IPS-15b (cell line): ENCODE measurements around the gene USF2.
A peak's percentile ranks its signal among the peaks of the same experiment; 100 is the strongest.

Source experiments
- H3K27me3 ChIP-seq: one replicate; pipeline ENCODE4 v1.6.1; 2013; ENCODE audit warnings: low read length; ENCODE audit not compliant: control insufficient read depth, insufficient read depth
- H3K36me3 ChIP-seq: one replicate; pipeline ENCODE4 v1.6.1; 2013; ENCODE audit warnings: low read length; ENCODE audit not compliant: control insufficient read depth, insufficient read depth
- H3K4me1 ChIP-seq: one replicate; pipeline ENCODE4 v1.6.1; 2013; ENCODE audit warnings: mild to moderate bottlenecking, low read length; ENCODE audit not compliant: control insufficient read depth, insufficient read depth
- H3K4me3 ChIP-seq: one replicate; pipeline ENCODE4 v1.5.1; 2013; ENCODE audit warnings: low read depth, low read length
- H3K9ac ChIP-seq: one replicate; pipeline ENCODE4 v1.6.1; 2013; ENCODE audit warnings: low read depth, mild to moderate bottlenecking, low read length
- H3K9me3 ChIP-seq: one replicate; pipeline ENCODE4 v1.6.1; 2013; ENCODE audit warnings: mild to moderate bottlenecking, low read length; ENCODE audit not compliant: control insufficient read depth, insufficient read depth

The USF2 gene

DNA sequence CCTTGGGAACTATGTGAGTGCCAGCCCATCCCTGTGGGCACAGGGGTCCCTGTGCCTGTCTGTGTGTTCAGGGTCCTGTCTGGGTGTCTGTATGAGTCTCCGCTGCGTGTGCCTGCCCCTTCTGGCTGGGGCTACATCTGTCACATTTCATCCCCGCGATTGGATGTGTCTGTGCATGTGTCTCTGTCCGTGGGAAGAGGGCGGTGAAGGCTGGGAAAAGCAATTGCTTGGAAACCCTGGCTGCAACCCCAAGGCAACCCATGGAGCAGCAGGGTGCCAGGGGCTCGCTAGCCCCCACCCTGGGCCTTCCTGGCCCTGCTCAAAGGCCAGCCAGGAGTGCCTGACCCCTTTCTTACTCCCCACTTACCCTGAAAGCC, 24.6 kb downstream of the USF2 start:
- Histone ChIP-seq H3K4me3 (no peak overlapping the region), H3K36me3 (no peaks in the 10 kb centered on the region), H3K27me3 (no peaks in the 10 kb centered on the region), H3K9ac (no peak overlapping the region), H3K4me1 (no peaks in the 10 kb centered on the region), H3K9me3 (no peaks in the 10 kb centered on the region)

DNA sequence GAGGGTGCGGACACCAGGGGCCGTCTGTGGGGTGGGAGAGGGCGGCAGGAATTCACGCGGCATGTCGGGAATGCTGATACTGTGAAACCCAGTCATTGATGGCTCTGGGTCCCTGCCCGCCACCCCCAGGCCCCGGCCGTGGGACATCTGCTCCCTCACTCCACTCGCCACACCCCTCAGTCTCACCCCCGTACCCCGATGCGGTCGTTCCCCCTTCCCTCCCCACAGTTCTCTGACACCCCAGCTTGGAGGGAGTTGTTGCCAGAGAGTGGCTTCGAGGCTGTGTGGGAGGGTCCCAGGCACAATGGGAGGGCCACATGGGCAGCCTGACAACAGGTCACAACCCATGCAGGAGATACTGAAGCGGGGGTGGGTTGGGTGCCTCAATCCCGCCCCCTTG, 25.0 kb downstream of the USF2 start:
- Histone ChIP-seq H3K9ac (no peak overlapping the region), H3K36me3 (no peaks in the 10 kb centered on the region), H3K27me3 (peaks cover under 1% of the 10 kb centered on the region), H3K9me3 (no peaks in the 10 kb centered on the region), H3K4me3 (no peak overlapping the region), H3K4me1 (no peaks in the 10 kb centered on the region)

DNA sequence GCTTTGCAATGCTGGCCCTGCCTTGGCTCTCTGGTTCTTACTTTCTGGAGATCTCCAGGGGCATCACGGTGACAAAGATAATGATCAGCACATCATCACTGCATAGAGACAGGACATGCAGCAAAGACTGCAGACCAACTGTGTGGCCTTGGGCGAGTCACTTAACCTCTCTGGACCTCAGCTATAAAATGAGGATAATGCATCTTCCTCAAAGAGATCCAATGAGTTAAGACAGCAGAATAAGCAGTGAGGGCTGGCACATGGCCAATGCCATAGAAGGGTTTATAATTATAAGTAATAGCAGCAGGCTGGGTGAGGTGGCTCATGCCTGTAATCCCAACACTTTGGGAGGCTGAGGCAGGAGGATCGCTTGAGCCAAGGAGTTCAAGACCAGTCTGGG, 25.6 kb downstream of the USF2 start:
- Histone ChIP-seq H3K36me3 (no peaks in the 10 kb centered on the region), H3K27me3 (peaks cover 3% of the 10 kb centered on the region), H3K9ac (no peak overlapping the region), H3K9me3 (no peaks in the 10 kb centered on the region), H3K4me1 (no peaks in the 10 kb centered on the region), H3K4me3 (no peak overlapping the region)

DNA sequence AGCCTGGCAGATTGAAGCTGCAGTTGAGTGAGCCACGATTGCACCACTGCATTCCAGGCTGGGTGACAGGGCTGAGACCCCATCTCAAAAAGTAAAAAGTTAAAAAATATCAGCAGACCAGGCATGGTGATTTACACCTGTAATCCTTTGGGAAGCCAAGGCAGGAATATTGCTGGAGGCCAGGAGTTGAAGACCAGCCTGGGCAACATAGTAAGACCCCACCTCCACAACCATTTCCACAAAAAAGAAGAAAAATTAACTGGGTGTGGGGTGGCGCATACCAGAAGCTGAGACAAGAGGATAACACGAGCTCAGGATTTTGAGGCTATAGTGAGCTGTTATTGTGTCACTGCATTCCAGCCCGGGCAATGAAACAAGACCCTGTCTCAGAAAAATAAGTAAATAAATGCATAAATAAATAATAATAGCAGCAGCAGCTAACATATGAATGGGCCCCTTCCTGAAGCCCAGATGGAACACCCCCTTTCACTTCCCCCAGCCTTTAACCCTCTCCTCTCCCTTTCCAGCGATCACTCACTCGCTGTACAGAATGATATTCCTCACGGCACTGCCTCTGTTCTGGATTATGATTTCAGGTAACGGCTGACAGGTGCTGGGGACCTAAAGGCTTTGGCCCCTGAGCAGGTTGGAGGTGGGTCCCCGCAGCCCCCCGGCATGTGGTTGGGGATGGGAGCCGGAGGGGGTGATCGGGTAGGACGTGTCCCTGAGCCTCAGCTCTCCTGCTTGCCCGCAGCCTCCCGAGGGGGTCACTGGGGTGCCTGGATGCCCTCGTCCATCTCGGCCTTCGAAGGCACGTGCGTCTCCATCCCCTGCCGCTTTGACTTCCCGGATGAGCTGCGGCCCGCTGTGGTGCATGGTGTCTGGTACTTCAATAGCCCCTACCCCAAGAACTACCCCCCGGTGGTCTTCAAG, 26.4 kb downstream of the USF2 start:
- Histone ChIP-seq H3K4me1 (no peaks in the 10 kb centered on the region), H3K9me3 (no peaks in the 10 kb centered on the region), H3K4me3 (no peak overlapping the region), H3K27me3 (peaks cover 3% of the 10 kb centered on the region), H3K9ac (no peak overlapping the region), H3K36me3 (no peaks in the 10 kb centered on the region)

- H3K4me3 ChIP-seq, result no peak overlapping the region
- peaks cover 3% of the 10 kb centered on the region for H3K27me3 ChIP-seq
- H3K4me1 ChIP-seq, result no peaks in the 10 kb centered on the region
- H3K9ac ChIP-seq, result no peak overlapping the region
- H3K9me3 ChIP-seq, result no peaks in the 10 kb centered on the region
- H3K36me3 ChIP-seq, result no peaks in the 10 kb centered on the region
These were observed 27.2 kb downstream of the USF2 start for GRCh38 chr19:35295792-35296462.

DNA sequence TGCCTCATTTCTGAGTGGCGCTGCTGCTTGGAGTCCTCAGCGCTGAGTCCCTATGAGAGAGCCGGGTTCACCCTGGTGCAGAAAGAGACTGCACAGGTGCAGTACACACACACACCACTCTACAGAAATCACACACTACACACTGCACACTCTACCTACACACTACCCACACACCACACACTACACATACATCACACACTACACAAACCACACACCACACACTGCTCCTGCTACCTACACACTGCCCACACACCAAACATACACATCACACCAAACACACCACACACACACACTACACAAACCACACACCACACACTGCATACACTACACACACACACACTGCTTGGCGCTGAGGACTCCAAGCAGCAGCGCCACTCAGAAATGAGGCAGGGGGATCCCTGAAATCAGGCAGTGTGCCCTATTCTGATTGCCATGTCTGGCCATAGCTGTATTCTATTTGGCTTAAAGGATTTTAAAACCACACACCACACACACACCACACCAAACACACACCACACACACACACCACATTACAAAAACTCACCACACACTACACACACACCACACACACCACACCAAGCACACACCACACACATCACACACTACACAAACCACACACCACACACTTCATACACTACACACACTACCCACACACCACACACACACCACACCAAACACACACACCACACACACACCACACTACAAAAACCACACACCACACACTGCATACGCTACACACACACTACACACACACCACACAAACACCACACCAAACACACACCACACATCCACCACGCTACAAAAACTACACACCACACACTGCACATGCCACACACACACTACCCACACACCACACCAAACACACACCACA, 28.1 kb downstream of the USF2 start:
- no peaks in the 10 kb centered on the region for H3K9me3 ChIP-seq
- no peak overlapping the region for H3K9ac ChIP-seq
- H3K27me3 ChIP-seq, result peaks cover 3% of the 10 kb centered on the region
- H3K4me1 ChIP-seq, result no peaks in the 10 kb centered on the region
- H3K36me3 ChIP-seq, result no peaks in the 10 kb centered on the region
- no peak overlapping the region for H3K4me3 ChIP-seq

- H3K36me3 ChIP-seq, result no peaks in the 10 kb centered on the region
- peaks cover 3% of the 10 kb centered on the region for H3K27me3 ChIP-seq
- no peak overlapping the region for H3K4me3 ChIP-seq
- H3K9ac ChIP-seq, result no peak overlapping the region
- no peaks in the 10 kb centered on the region for H3K4me1 ChIP-seq
- no peaks in the 10 kb centered on the region for H3K9me3 ChIP-seq
These were observed 28.7 kb downstream of the USF2 start for GRCh38 chr19:35297515-35297848.

GRCh38 chr19:35297922-35298321, 29.2 kb downstream of the USF2 start:
- Histone ChIP-seq H3K27me3 (peaks cover 3% of the 10 kb centered on the region), H3K36me3 (no peaks in the 10 kb centered on the region), H3K9ac (no peak overlapping the region), H3K4me3 (no peak overlapping the region), H3K9me3 (no peaks in the 10 kb centered on the region), H3K4me1 (no peaks in the 10 kb centered on the region)

DNA sequence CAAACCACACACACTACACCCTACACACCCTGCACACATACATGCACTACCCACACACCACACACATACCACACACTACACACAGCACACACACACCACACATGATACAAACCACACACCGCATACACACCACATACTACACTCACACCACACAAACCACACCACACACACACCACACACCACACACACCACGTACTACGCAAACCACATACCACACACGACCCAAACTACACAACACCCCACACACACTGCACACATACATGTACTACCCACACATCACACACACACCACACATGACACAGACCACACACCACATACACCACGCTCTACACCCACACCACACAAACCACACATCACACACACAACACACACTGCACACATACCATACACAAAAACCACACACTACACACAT, 29.8 kb downstream of the USF2 start:
- Histone ChIP-seq H3K9me3 (no peaks in the 10 kb centered on the region), H3K4me1 (no peaks in the 10 kb centered on the region), H3K27me3 (peaks cover 3% of the 10 kb centered on the region), H3K4me3 (no peak overlapping the region), H3K9ac (no peak overlapping the region), H3K36me3 (no peaks in the 10 kb centered on the region)

DNA sequence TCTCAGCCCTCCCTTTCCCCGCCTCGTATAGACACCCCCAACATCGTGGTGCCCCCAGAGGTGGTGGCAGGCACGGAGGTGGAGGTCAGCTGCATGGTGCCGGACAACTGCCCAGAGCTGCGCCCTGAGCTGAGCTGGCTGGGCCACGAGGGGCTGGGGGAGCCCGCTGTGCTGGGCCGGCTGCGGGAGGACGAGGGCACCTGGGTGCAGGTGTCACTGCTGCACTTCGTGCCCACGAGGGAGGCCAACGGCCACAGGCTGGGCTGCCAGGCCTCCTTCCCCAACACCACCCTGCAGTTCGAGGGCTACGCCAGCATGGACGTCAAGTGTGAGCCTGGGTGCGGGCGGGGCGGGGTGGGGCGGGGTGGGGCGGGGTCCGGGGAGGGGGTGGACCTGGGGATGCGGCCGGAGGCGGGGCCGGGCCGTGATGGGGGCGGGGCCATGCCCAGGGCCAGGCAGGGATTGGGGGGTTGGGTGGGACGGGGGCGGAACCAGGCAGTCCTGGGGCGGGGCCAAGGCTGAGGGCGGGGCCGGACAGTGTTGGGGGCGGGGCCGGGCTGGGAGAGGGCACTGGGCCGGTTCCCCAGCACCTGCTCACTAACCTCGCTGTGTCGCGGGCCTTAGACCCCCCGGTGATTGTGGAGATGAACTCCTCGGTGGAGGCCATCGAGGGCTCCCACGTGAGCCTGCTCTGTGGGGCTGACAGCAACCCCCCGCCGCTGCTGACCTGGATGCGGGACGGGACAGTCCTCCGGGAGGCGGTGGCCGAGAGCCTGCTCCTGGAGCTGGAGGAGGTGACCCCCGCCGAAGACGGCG, 31.0 kb downstream of the USF2 start:
- Histone ChIP-seq H3K9ac (no peak overlapping the region), H3K36me3 (no peaks in the 10 kb centered on the region), H3K27me3 (peaks cover 3% of the 10 kb centered on the region), H3K9me3 (no peaks in the 10 kb centered on the region), H3K4me1 (no peaks in the 10 kb centered on the region), H3K4me3 (peak overlapping the region; percentile 8)

DNA sequence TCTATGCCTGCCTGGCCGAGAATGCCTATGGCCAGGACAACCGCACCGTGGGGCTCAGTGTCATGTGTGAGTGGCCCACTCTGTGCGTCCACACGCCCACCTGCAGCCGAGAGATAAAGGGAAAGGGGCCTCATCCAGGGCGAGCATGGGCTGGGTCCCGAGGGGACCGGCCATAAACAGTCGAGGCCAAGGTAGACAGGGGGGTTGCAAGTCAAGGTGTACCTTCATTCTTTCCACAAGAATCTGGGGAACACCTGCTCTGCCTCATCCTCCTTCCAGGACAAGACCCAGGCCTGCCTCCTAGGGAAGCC, 31.5 kb downstream of the USF2 start:
- Histone ChIP-seq H3K4me3 (peak overlapping the region; percentile 8), H3K36me3 (no peaks in the 10 kb centered on the region), H3K9ac (no peak overlapping the region), H3K9me3 (no peaks in the 10 kb centered on the region), H3K4me1 (no peaks in the 10 kb centered on the region), H3K27me3 (peaks cover 3% of the 10 kb centered on the region)
